ENCODE data around the gene VPS50.
"Not testable (repeated sequence)": the region's sequence is repeated elsewhere in the genome, so short reads cannot be mapped to it uniquely, and the experiment has no call there.

The VPS50 gene

GRCh38 chr7:93238748-93239147 lies 6.6 kb downstream of the VPS50 start:
- no peak for DNase-seq

- no peak for DNase-seq
Observed at GRCh38 chr7:93239824-93240223, 7.7 kb downstream of the VPS50 start.

GRCh38 chr7:93242106-93242505 lies 9.9 kb downstream of the VPS50 start:
- no peak for DNase-seq

- peak in 1 of 2 donors; percentile 55 for DNase-seq
Observed at GRCh38 chr7:93245525-93246432, 13.6 kb downstream of the VPS50 start.

GRCh38 chr7:93249491-93250148 lies 17.5 kb downstream of the VPS50 start:
- no peak for DNase-seq

GRCh38 chr7:93258661-93259060 lies 26.5 kb downstream of the VPS50 start:
- no peak for DNase-seq

GRCh38 chr7:93262535-93262934 lies 30.4 kb downstream of the VPS50 start:
- DNase-seq, result no peak

- no peak for DNase-seq
Observed at GRCh38 chr7:93265220-93265619, 33.1 kb downstream of the VPS50 start.

- DNase-seq, result no peak
Observed at GRCh38 chr7:93279541-93279940, 47.4 kb downstream of the VPS50 start.

GRCh38 chr7:93284908-93285307 lies 52.7 kb downstream of the VPS50 start:
- DNase-seq, result no peak

- DNase-seq, result no peak
Observed at GRCh38 chr7:93293229-93293628, 61.1 kb downstream of the VPS50 start.

- DNase-seq, result no peak
Observed at GRCh38 chr7:93298206-93298605, 66.0 kb downstream of the VPS50 start.

- DNase-seq, result no peak
Observed at GRCh38 chr7:93298671-93299070, 66.5 kb downstream of the VPS50 start.

- no peak for DNase-seq
Observed at GRCh38 chr7:93301736-93302135, 69.6 kb downstream of the VPS50 start.

- DNase-seq, result no peak
Observed at GRCh38 chr7:93307131-93307660, 75.0 kb downstream of the VPS50 start.

- DNase-seq, result no peak
Observed at GRCh38 chr7:93307943-93308342, 75.8 kb downstream of the VPS50 start.

- DNase-seq, result no peak
Observed at GRCh38 chr7:93310346-93310745, 78.2 kb downstream of the VPS50 start.

GRCh38 chr7:93314449-93314848 lies 82.3 kb downstream of the VPS50 start:
- DNase-seq, result no peak

GRCh38 chr7:93315896-93316295 lies 83.7 kb downstream of the VPS50 start:
- DNase-seq, result no peak

GRCh38 chr7:93316730-93317129 lies 84.6 kb downstream of the VPS50 start:
- DNase-seq, result no peak

GRCh38 chr7:93320887-93321286 lies 88.7 kb downstream of the VPS50 start:
- no peak for DNase-seq

- DNase-seq, result not testable (repeated sequence)
Observed at GRCh38 chr7:93326291-93326690, 94.1 kb downstream of the VPS50 start.

GRCh38 chr7:93327006-93327633 lies 95.0 kb downstream of the VPS50 start:
- DNase-seq, result no peak
